Right kidney (tissue), 1 donor: Measurements from ENCODE around the gene HOXD13.

Source experiments
- DNase-seq: peaks from one replicate; pipeline ENCODE4 v3.0.0-alpha.2; 2016

HOXD13 gene

GRCh38 chr2:176132205-176133171 is 40.0 kb downstream of the HOXD13 start:
- DNase-seq = no peak

- no peak for DNase-seq
These were observed 40.9 kb downstream of the HOXD13 start for GRCh38 chr2:176133389-176133788.

GRCh38 chr2:176134035-176134434 is 41.5 kb downstream of the HOXD13 start:
- no peak for DNase-seq

GRCh38 chr2:176135035-176135440 is 42.5 kb downstream of the HOXD13 start:
- peak; percentile 74 for DNase-seq

- DNase-seq = peak; percentile 95
These were observed 44.1 kb downstream of the HOXD13 start for GRCh38 chr2:176136374-176137251.

GRCh38 chr2:176137252-176137580 is 44.7 kb downstream of the HOXD13 start:
- DNase-seq = no peak

GRCh38 chr2:176137906-176138305 is 45.4 kb downstream of the HOXD13 start:
- DNase-seq = peak; percentile 72

- peak; percentile 74 for DNase-seq
These were observed 46.0 kb downstream of the HOXD13 start for GRCh38 chr2:176138526-176138922.

GRCh38 chr2:176138923-176139660 is 46.6 kb downstream of the HOXD13 start:
- DNase-seq = no peak

- no peak for DNase-seq
These were observed 47.4 kb downstream of the HOXD13 start for GRCh38 chr2:176139661-176140512.

- peak; percentile 98 for DNase-seq
These were observed 48.2 kb downstream of the HOXD13 start for GRCh38 chr2:176140513-176141317.

GRCh38 chr2:176142281-176142680 is 49.8 kb downstream of the HOXD13 start:
- DNase-seq = no peak
